ENCODE measurements around the gene DPEP1. TPM values are rescaled to one million over a fixed set of nuclear protein-coding genes. Genes with fewer than 3 reads are reported as not detected.

The DPEP1 gene
- total RNA-seq, 1 experiment from 2014 or later: 13.6 TPM

DNA sequence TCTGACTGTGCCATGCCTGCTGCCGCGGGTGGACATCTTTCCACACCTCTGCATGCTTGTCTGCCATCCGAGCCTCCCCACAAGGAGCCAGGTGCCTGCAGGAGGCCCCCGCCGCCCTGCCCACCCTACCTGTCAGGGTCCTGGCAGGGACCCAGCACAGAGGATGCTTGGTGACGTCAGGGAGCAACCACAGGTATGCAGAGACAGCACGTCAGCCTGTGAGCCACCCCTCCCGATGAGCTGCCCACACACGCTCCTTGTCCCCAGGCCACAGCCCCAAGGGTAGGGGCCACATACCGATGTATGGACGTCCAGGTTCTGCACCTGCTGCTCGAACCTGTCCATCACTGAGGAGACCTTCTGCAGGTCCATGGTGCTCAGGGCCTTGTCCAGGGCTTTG, 33.5 kb downstream of the DPEP1 start (continued):
- TF ChIP-seq IRF2 (CRISPR knock-in tag; IDR thresholded peaks at IDR 0.05; ENCODE audit: borderline replicate concordance, low read depth) (no peak), ZBTB21 (CRISPR knock-in tag; IDR thresholded peaks at IDR 0.05; ENCODE audit: borderline replicate concordance) (no peak), ATF2 (CRISPR knock-in tag; IDR thresholded peaks at IDR 0.05; ENCODE audit: borderline replicate concordance, low read depth) (no peak), SOX15 (CRISPR knock-in tag; IDR thresholded peaks at IDR 0.05) (no peak), RORB (CRISPR knock-in tag; IDR thresholded peaks at IDR 0.05) (no peak), ZNF317 (CRISPR knock-in tag; IDR thresholded peaks at IDR 0.05; ENCODE audit: borderline replicate concordance, low read depth) (no peak), FOXP4 (CRISPR knock-in tag; IDR thresholded peaks at IDR 0.05) (no peak), USF2 (CRISPR knock-in tag; IDR thresholded peaks at IDR 0.05) (no peak), SMAD3 (CRISPR knock-in tag; IDR thresholded peaks at IDR 0.05; ENCODE audit: borderline replicate concordance) (no peak), SP1 (CRISPR knock-in tag; conservative IDR thresholded peaks at IDR 0.05) (no peak)

GRCh38 chr16:89651584-89651983, 38.1 kb downstream of the DPEP1 start:
- no peaks in the 10 kb centered on the region for H3K27me3 Mint-ChIP-seq (ENCODE audit: low read depth)
- ATAC-seq: no peak
- H3K4me1 Mint-ChIP-seq: no peaks in the 10 kb centered on the region
- CTCF ChIA-PET: no interaction called here
- TF ChIP-seq MXD4 (CRISPR knock-in tag; IDR thresholded peaks at IDR 0.05; ENCODE audit: borderline replicate concordance) (no peak), ZNF219 (CRISPR knock-in tag; IDR thresholded peaks at IDR 0.05; ENCODE audit: borderline replicate concordance) (no peak)
- H3K4me3 Mint-ChIP-seq: no peak overlapping the region
- H3K27ac Mint-ChIP-seq: no peak overlapping the region
- H3K9me3 Mint-ChIP-seq: no peaks in the 10 kb centered on the region
- POLR2A ChIA-PET: no interaction called here
- no peak for DNase-seq (ENCODE audit: low spot score)
- peaks cover 21% of the 10 kb centered on the region for H3K36me3 Mint-ChIP-seq

DNA sequence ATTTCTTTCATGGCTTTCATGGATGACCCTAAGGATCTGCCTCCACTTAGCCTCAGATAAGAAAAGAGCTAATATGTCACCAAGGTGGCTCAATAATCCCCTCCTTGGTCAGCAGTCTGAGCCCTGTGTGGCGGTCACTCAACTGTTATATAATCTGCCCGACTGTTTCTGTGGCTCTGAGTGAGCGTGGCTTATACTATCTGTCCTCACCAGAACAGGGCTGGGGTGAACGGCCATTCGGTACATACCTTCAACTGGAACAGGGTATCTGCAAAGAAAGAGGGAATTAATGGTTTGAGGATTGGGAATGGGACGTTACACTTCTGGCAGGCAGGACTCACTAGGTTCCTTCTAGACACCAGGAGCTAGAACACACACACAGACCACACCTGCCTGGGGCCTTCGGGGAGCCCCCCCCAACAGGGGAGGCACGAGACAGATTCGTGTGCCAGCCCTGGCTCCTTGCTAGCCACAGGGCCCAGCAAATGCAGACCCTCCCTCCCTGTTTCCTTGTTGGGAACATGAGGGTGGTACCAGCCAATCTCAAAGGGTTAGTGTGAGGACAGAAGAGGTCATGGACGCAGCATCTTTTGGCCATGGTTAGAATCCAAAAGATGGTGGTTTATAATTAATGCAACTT, 40.3 kb downstream of the DPEP1 start:
- Mint-ChIP-seq H3K27ac (no peak overlapping the region), H3K27me3 (ENCODE audit: low read depth) (no peaks in the 10 kb centered on the region), H3K4me3 (no peak overlapping the region), H3K9me3 (no peaks in the 10 kb centered on the region), H3K36me3 (peaks cover 17% of the 10 kb centered on the region), H3K4me1 (peaks cover 5% of the 10 kb centered on the region)
- CTCF ChIA-PET: interaction anchor here (0.9 to 1.8 kb wide), 2 partner anchors 39 to 916 kb away, joined by 4 to 11 read pairs; no protein-coding TSS in a partner anchor
- no peak for DNase-seq (ENCODE audit: low spot score)
- POLR2A ChIA-PET: no interaction called here
- no peak for ATAC-seq
- no peak for TF ChIP-seq FOXP4 (CRISPR knock-in tag; IDR thresholded peaks at IDR 0.05)
- no peak for TF ChIP-seq RELA (CRISPR knock-in tag; IDR thresholded peaks at IDR 0.05; ENCODE audit: borderline replicate concordance)
- TF ChIP-seq MYBL2 (CRISPR knock-in tag; IDR thresholded peaks at IDR 0.05): no peak
- TF ChIP-seq IRF2 (CRISPR knock-in tag; IDR thresholded peaks at IDR 0.05; ENCODE audit: borderline replicate concordance, low read depth): no peak
- TF ChIP-seq PRDM15 (CRISPR knock-in tag; IDR thresholded peaks at IDR 0.05): no peak
- no peak for TF ChIP-seq ZSCAN18 (CRISPR knock-in tag; IDR thresholded peaks at IDR 0.05)
- TF ChIP-seq, protein P1, sequence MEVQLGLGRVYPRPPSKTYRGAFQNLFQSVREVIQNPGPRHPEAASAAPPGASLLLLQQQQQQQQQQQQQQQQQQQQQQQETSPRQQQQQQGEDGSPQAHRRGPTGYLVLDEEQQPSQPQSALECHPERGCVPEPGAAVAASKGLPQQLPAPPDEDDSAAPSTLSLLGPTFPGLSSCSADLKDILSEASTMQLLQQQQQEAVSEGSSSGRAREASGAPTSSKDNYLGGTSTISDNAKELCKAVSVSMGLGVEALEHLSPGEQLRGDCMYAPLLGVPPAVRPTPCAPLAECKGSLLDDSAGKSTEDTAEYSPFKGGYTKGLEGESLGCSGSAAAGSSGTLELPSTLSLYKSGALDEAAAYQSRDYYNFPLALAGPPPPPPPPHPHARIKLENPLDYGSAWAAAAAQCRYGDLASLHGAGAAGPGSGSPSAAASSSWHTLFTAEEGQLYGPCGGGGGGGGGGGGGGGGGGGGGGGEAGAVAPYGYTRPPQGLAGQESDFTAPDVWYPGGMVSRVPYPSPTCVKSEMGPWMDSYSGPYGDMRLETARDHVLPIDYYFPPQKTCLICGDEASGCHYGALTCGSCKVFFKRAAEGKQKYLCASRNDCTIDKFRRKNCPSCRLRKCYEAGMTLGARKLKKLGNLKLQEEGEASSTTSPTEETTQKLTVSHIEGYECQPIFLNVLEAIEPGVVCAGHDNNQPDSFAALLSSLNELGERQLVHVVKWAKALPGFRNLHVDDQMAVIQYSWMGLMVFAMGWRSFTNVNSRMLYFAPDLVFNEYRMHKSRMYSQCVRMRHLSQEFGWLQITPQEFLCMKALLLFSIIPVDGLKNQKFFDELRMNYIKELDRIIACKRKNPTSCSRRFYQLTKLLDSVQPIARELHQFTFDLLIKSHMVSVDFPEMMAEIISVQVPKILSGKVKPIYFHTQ (CRISPR knock-in tag; IDR thresholded peaks at IDR 0.05): no peak
- TF ChIP-seq TEAD4 (CRISPR knock-in tag; IDR thresholded peaks at IDR 0.05): no peak
- TF ChIP-seq SOX15 (CRISPR knock-in tag; IDR thresholded peaks at IDR 0.05): no peak

All from WTC11 (cell line).